HCT116 (cell line): ENCODE measurements around the gene YWHAG. TPM values are rescaled to one million over a fixed set of nuclear protein-coding genes. Genes with fewer than 3 reads are reported as not detected.

Experiments used
- ATAC-seq: fragments of 200-7000 bp; cut with Tn5 transposase; 2 replicates; pipeline ENCODE4 v1.9.1; 2020; ENCODE audit warnings: mild to moderate bottlenecking, moderate library complexity
- BruUV-seq: library from RNA; stranded (reverse); fragments of 400-500 nt; replicated peaks from 2 replicates; lab custom pipeline; 2021; lab: Mats Ljungman, UMichigan
- CTCF ChIA-PET: fragments of 300-600 bp; sonication (Branson Sonifier 250); formaldehyde crosslinking; loops from one replicate; lab custom pipeline; 2021; ENCODE audit warnings: antibody characterized with exemption; lab: Charles Lee
- POLR2A ChIA-PET: fragments of 300-600, 350-600 bp; sonication (Branson Sonifier 250); formaldehyde crosslinking; loops from one replicate; lab custom pipeline; 2021; ENCODE audit warnings: antibody characterized with exemption; lab: Charles Lee
- RAD21 ChIA-PET, 2 experiments: fragments of 300-600 bp; sonication (Branson Sonifier 250); formaldehyde crosslinking; loops; one replicate each; lab custom pipeline; 2023; ENCODE audit warnings: low total read pairs in 2 of 2; ENCODE audit not compliant: uncharacterized antibody in 2 of 2, unreplicated experiment in 2 of 2, low non-redundant PET in 1 of 2; lab: Charles Lee
- DNase-seq: peaks from one replicate; pipeline ENCODE4 v3.0.0-alpha.2; 2010; ENCODE audit warnings: low read depth, low spot score
- H2AFZ ChIP-seq: fragments of 200-600 bp; shearing (Covaris generic), sonication (generic); 2 replicates; pipeline ENCODE4 v1.6.1; 2017; ENCODE audit warnings: low read depth, mixed run types, mixed read lengths, antibody characterized with exemption, low read length; ENCODE audit not compliant: poor library complexity, severe bottlenecking
- H3K27ac ChIP-seq: 2 replicates; pipeline ENCODE4 v1.5.1; 2012; ENCODE audit warnings: low read depth, low read length
- H3K27me3 ChIP-seq: fragments of 200-600 bp; sonication (generic); 2 replicates; pipeline ENCODE4 v1.6.1; 2016; ENCODE audit warnings: mixed run types, low read length, mixed read lengths; ENCODE audit not compliant: insufficient read depth
- H3K36me3 ChIP-seq, 2 experiments: fragments of 200-500 bp in 1 of 2; fragments of 200-600 bp in 1 of 2; sonication (Bioruptor generic) in 1 of 2; sonication (generic) in 1 of 2; 2 replicates each; pipeline versions ENCODE4 v1.5.1 to v1.6.1; 2014 to 2016; ENCODE audit warnings: low read length in 2 of 2, inconsistent platforms in 1 of 2, mixed read lengths in 1 of 2, mixed run types in 1 of 2; ENCODE audit not compliant: insufficient read depth in 2 of 2, control insufficient read depth in 1 of 2
- H3K4me1 ChIP-seq, 2 experiments: fragments of 200-600 bp in 1 of 2; sonication (generic) in 1 of 2; 2 replicates each; pipeline versions ENCODE4 v1.5.1 to v1.6.1; 2012 to 2017; ENCODE audit warnings: low read length in 2 of 2, inconsistent platforms in 1 of 2, mild to moderate bottlenecking in 1 of 2, mixed read lengths in 1 of 2, mixed run types in 1 of 2, moderate library complexity in 1 of 2; ENCODE audit not compliant: insufficient read depth in 2 of 2, control insufficient read depth in 1 of 2
- H3K4me2 ChIP-seq: fragments of 200-600 bp; sonication (generic); 2 replicates; pipeline ENCODE4 v1.6.1; 2017; ENCODE audit warnings: mixed run types, low read length, mixed read lengths
- H3K4me3 ChIP-seq, 2 experiments: fragments of 200-600 bp in 1 of 2; sonication (generic) in 1 of 2; replicated peaks in 1 of 2; 2 replicates each; pipeline ENCODE4 v1.5.1; 2011 to 2016; ENCODE audit warnings: low read length in 2 of 2, control low read depth in 1 of 2, low read depth in 1 of 2, mild to moderate bottlenecking in 1 of 2, mixed read lengths in 1 of 2, mixed run types in 1 of 2
- H3K79me2 ChIP-seq: fragments of 200-600 bp; sonication (generic); 2 replicates; pipeline ENCODE4 v1.6.1; 2017; ENCODE audit warnings: mild to moderate bottlenecking, mixed run types, low read length, moderate library complexity, mixed read lengths; ENCODE audit not compliant: insufficient read depth
- H3K9ac ChIP-seq: fragments of 200-600 bp; sonication (generic); 2 replicates; pipeline ENCODE4 v1.6.1; 2016; ENCODE audit warnings: low read length, mixed read lengths
- H3K9me2 ChIP-seq: fragments of 200-600 bp; sonication (generic), shearing (Covaris generic); 2 replicates; pipeline ENCODE4 v1.6.1; 2017; ENCODE audit warnings: mixed run types, mild to moderate bottlenecking, moderate library complexity; ENCODE audit not compliant: insufficient read depth
- H3K9me3 ChIP-seq, 2 experiments: fragments of 200-500 bp in 1 of 2; fragments of 200-600 bp in 1 of 2; sonication (Bioruptor generic) in 1 of 2; sonication (generic) in 1 of 2; 2 replicates each; pipeline ENCODE4 v1.6.1; 2014 to 2017; ENCODE audit warnings: low read length in 2 of 2, mixed read lengths in 2 of 2, inconsistent platforms in 1 of 2, low read depth in 1 of 2, mild to moderate bottlenecking in 1 of 2, mixed run types in 1 of 2, moderate library complexity in 1 of 2; ENCODE audit not compliant: control insufficient read depth in 1 of 2, insufficient read depth in 1 of 2
- H4K20me1 ChIP-seq: fragments of 200-600 bp; sonication (generic), shearing (Covaris generic); 2 replicates; pipeline ENCODE4 v1.6.1; 2017; ENCODE audit warnings: mixed run types, mild to moderate bottlenecking, moderate library complexity; ENCODE audit not compliant: insufficient read depth
- ATF3 ChIP-seq: IDR thresholded peaks from 2 replicates; pipeline ENCODE4 v1.6.1; 2012
- CEBPB ChIP-seq: IDR thresholded peaks from 2 replicates; pipeline ENCODE4 v1.6.1; 2012; ENCODE audit warnings: low read depth
- ELF1 ChIP-seq: IDR thresholded peaks from 2 replicates; pipeline ENCODE4 v1.6.1; 2012; ENCODE audit warnings: low read depth, borderline replicate concordance
- FOSL1 ChIP-seq: IDR thresholded peaks from 2 replicates; pipeline ENCODE4 v1.6.1; 2012; ENCODE audit warnings: low read depth
- MAX ChIP-seq: IDR thresholded peaks from 2 replicates; pipeline ENCODE4 v1.6.1; 2012
- POLR2AphosphoS5 ChIP-seq: IDR thresholded peaks from 2 replicates; pipeline ENCODE4 v1.6.1; 2011; ENCODE audit warnings: mild to moderate bottlenecking, low read depth, low read length, moderate library complexity
- REST ChIP-seq: IDR thresholded peaks from 2 replicates; pipeline ENCODE4 v1.6.1; 2012; ENCODE audit warnings: low read depth
- SIN3A ChIP-seq: IDR thresholded peaks from 2 replicates; pipeline ENCODE4 v1.6.1; 2012; ENCODE audit warnings: low read depth
- ZNF274 ChIP-seq: fragments of 200-500 bp; sonication (Bioruptor generic); IDR thresholded peaks from 2 replicates; pipeline ENCODE4 v1.6.1; 2014; ENCODE audit warnings: mild to moderate bottlenecking, low read depth, low read length, inconsistent platforms
- intact Hi-C: fragments of 100-400 bp; cut with micrococcal nuclease; formaldehyde crosslinking; loops from 2 replicates; pipeline ENCODE4 v1.10.0; 2022
- total RNA-seq: library from RNA; stranded (reverse); gene quantifications from one replicate; pipeline ENCODE4 v1.2.1, GENCODE V29; 2021; ENCODE audit not compliant: unreplicated experiment

The YWHAG gene
- total RNA-seq, 1 experiment from 2014 or later: 170 TPM

- TF ChIP-seq MAX (no peak), SIN3A (no peak), ATF3 (no peak), POLR2AphosphoS5 (no peak), FOSL1 (no peak), REST (no peak), ELF1 (no peak), ZNF274 (no peak), CEBPB (0 out of 2 replicates have a peak, but pooled peaks have one; percentile 16)
- ChIA-PET POLR2A (no interaction called here), RAD21 (no interaction called here), CTCF (interaction anchor here (1.0 kb wide), 1 partner anchor 20 kb away, joined by 3 read pairs; the partner anchor contains the start of gene YWHAG)
- H3K36me3 ChIP-seq: peaks cover 16 to 17% of the 10 kb centered on the region in 2 experiments; a peak in 3 of 4 replicates
- intact Hi-C loops: no loop called here
- H4K20me1 ChIP-seq: peaks cover 41% of the 10 kb centered on the region; the same call in 1 of the 2 replicates
- no peak overlapping the region for H3K27ac ChIP-seq
- H3K27me3 ChIP-seq: no peaks in the 10 kb centered on the region
- no peak overlapping the region for H3K4me3 ChIP-seq
- DNase-seq (no peak), ATAC-seq (no peak)
- no peak overlapping the region for H3K9ac ChIP-seq
- H3K4me2 ChIP-seq: no peak overlapping the region
- H3K9me3 ChIP-seq: no peaks in the 10 kb centered on the region
- no peak overlapping the region for H2AFZ ChIP-seq
- peaks cover 100% of the 10 kb centered on the region for H3K79me2 ChIP-seq
- no peaks in the 10 kb centered on the region for H3K9me2 ChIP-seq
- no TSS peak for BruUV-seq
- peaks cover 15 to 45% of the 10 kb centered on the region in 2 experiments for H3K4me1 ChIP-seq
Observed at GRCh38 chr7:76338298-76339084, 20.3 kb downstream of the YWHAG start.
